HepG2 (cell line): Measurements from ENCODE around the gene ANKRD27. TPM values are rescaled to one million over a fixed set of nuclear protein-coding genes. Genes with fewer than 3 reads are reported as not detected.

ENCODE experiments used
- ATAC-seq: fragments of 200-7000 bp; cut with Tn5 transposase; 3 replicates; pipeline ENCODE4 v1.9.1; 2020; ENCODE audit warnings: mild to moderate bottlenecking, moderate library complexity
- BruUV-seq: library from RNA; stranded (reverse); fragments of 400-500 nt; replicated peaks from 2 replicates; lab custom pipeline; 2021; lab: Mats Ljungman, UMichigan
- CTCF ChIA-PET: fragments of 300-600 bp; formaldehyde crosslinking; extraction: SDS; loops from one replicate; lab custom pipeline; 2021; ENCODE audit warnings: low total read pairs, inconsistent platforms, low intra/inter-chr PET ratio; lab: Yijun Ruan, JAX
- POLR2A ChIA-PET: fragments of 350-600 bp; sonication (Branson Sonifier 250); formaldehyde crosslinking; loops from one replicate; lab custom pipeline; 2020; ENCODE audit warnings: antibody characterized with exemption, inconsistent platforms; lab: Yijun Ruan, JAX
- DNase-seq: peaks from one replicate; pipeline ENCODE4 v3.0.0-alpha.2; 2015; ENCODE audit warnings: low spot score
- FAIRE-seq: peaks from 3 replicates; lab custom pipeline; 2011; peaks lifted over from hg19 to GRCh38; lab: Jason Lieb, UNC
- H2AFZ ChIP-seq: one replicate; pipeline ENCODE4 v1.6.1; 2011; ENCODE audit warnings: low read length, inconsistent platforms
- H3K27ac ChIP-seq: fragments of 300-600 bp; 3 replicates; pipeline ENCODE4 v1.8.0; 2011; ENCODE audit warnings: mixed run types, mild to moderate bottlenecking, mixed read lengths, low read length, inconsistent platforms; ENCODE audit not compliant: insufficient read depth; ENCODE audit errors: extremely low read length
- H3K27me3 ChIP-seq, 2 experiments: fragments of 200-600 bp in 1 of 2; 2 replicates in 1 of 2; 3 replicates in 1 of 2; pipeline versions ENCODE4 v1.6.0 to v1.8.0; 2011; ENCODE audit warnings: low read length in 2 of 2, mild to moderate bottlenecking in 2 of 2, moderate library complexity in 2 of 2, inconsistent platforms in 1 of 2; ENCODE audit not compliant: insufficient read depth in 2 of 2, control insufficient read depth in 1 of 2
- H3K36me3 ChIP-seq, 2 experiments: fragments of 200-600 bp in 1 of 2; replicated peaks in 1 of 2; 2 replicates in 1 of 2; 3 replicates in 1 of 2; pipeline versions ENCODE4 v1.5.1 to v1.8.0; 2011; ENCODE audit warnings: low read length in 2 of 2, inconsistent platforms in 1 of 2; ENCODE audit not compliant: insufficient read depth in 2 of 2, control insufficient read depth in 1 of 2
- H3K4me1 ChIP-seq: 2 replicates; pipeline ENCODE4 v1.5.1; 2012; ENCODE audit warnings: low read length, inconsistent platforms; ENCODE audit not compliant: insufficient read depth
- H3K4me2 ChIP-seq: 2 replicates; pipeline ENCODE4 v1.6.0; 2011; ENCODE audit warnings: low read depth, low read length, inconsistent platforms
- H3K4me3 ChIP-seq, 3 experiments: fragments of 200-600 bp in 1 of 3; sonication (generic), shearing (Covaris generic) in 1 of 3; replicated peaks in 1 of 3; 2 replicates each; pipeline ENCODE4 v1.5.1; 2011 to 2016; ENCODE audit warnings: low read length in 3 of 3, inconsistent platforms in 2 of 3, low read depth in 2 of 3, mild to moderate bottlenecking in 2 of 3, control low read depth in 1 of 3, mixed read lengths in 1 of 3; ENCODE audit not compliant: insufficient read depth in 1 of 3
- H3K79me2 ChIP-seq: one replicate; pipeline ENCODE4 v1.6.1; 2011; ENCODE audit warnings: low read length, inconsistent platforms; ENCODE audit not compliant: insufficient read depth
- H3K9ac ChIP-seq: 2 replicates; pipeline ENCODE4 v1.6.0; 2011; ENCODE audit warnings: mild to moderate bottlenecking, low read depth, low read length, inconsistent platforms; ENCODE audit not compliant: insufficient read depth
- H3K9me3 ChIP-seq: 2 replicates; pipeline ENCODE4 v1.5.1; 2012; ENCODE audit warnings: mild to moderate bottlenecking, low read length
- H4K20me1 ChIP-seq: 2 replicates; pipeline ENCODE4 v1.6.0; 2011; ENCODE audit warnings: inconsistent platforms, mild to moderate bottlenecking, low read length, moderate library complexity; ENCODE audit not compliant: insufficient read depth
- ARNT2 ChIP-seq: sonication (generic); formaldehyde crosslinking; IDR thresholded peaks from 2 replicates; pipeline ENCODE4 v1.8.0; 2022; ENCODE audit warnings: mild to moderate bottlenecking, low read depth, missing genetic modification reagents, moderate library complexity
- ASH2L ChIP-seq: fragments of 300-600, 200-600 bp; sonication (generic); IDR thresholded peaks from 2 replicates; pipeline ENCODE4 v1.7.0; 2017; ENCODE audit warnings: low read depth, mild to moderate bottlenecking, moderate library complexity, mixed read lengths, low read length; ENCODE audit not compliant: insufficient read length
- ETV5 ChIP-seq: IDR thresholded peaks from 2 replicates; pipeline ENCODE4 v1.6.1; 2018; ENCODE audit warnings: missing biosample characterization, missing genetic modification reagents, inconsistent platforms, borderline replicate concordance
- GTF2F1 ChIP-seq: fragments of 150-350 bp; IDR thresholded peaks from 2 replicates; pipeline ENCODE4 v1.6.1; 2014; ENCODE audit warnings: low read length
- MEF2D ChIP-seq: sonication (generic); formaldehyde crosslinking; IDR thresholded peaks from 2 replicates; pipeline ENCODE4 v1.5.1; 2020; ENCODE audit warnings: mild to moderate bottlenecking, missing genetic modification reagents
- NCOA2 ChIP-seq: sonication (generic); formaldehyde crosslinking; IDR thresholded peaks from 2 replicates; pipeline ENCODE4 v1.8.0; 2022; ENCODE audit warnings: inconsistent platforms
- NFIB ChIP-seq: sonication (generic); formaldehyde crosslinking; IDR thresholded peaks from 2 replicates; pipeline ENCODE4 v1.9.0; 2021; ENCODE audit warnings: missing genetic modification reagents, mild to moderate bottlenecking, borderline replicate concordance
- PATZ1 ChIP-seq: sonication (generic); formaldehyde crosslinking; IDR thresholded peaks from 2 replicates; pipeline ENCODE4 v1.4.0; 2020; ENCODE audit warnings: missing genetic modification reagents
- PPARG ChIP-seq: conservative IDR thresholded peaks from 2 replicates; pipeline ENCODE4 v1.6.1; 2016; ENCODE audit warnings: missing biosample characterization, missing genetic modification reagents
- REPIN1 ChIP-seq: sonication (generic); formaldehyde crosslinking; IDR thresholded peaks from 2 replicates; pipeline ENCODE4 v1.8.0; 2022; ENCODE audit warnings: missing genetic modification reagents, low read depth, mild to moderate bottlenecking, borderline replicate concordance
- RNF219 ChIP-seq: sonication (generic); formaldehyde crosslinking; IDR thresholded peaks from 2 replicates; pipeline ENCODE4 v1.5.0; 2020; ENCODE audit warnings: mild to moderate bottlenecking, missing genetic modification reagents
- STAT5B ChIP-seq: sonication (generic); formaldehyde crosslinking; IDR thresholded peaks from 2 replicates; pipeline ENCODE4 v1.4.0; 2020; ENCODE audit warnings: missing genetic modification reagents
- TAF15 ChIP-seq: fragments of 200-400 bp; formaldehyde crosslinking; IDR thresholded peaks from one replicate; pipeline ENCODE4 v1.6.1; 2018; ENCODE audit warnings: mild to moderate bottlenecking, low read depth, low read length; ENCODE audit not compliant: poor library complexity, severe bottlenecking
- ZBTB46 ChIP-seq: sonication (generic); formaldehyde crosslinking; IDR thresholded peaks from 2 replicates; pipeline ENCODE4 v1.4.0; 2020; ENCODE audit warnings: mild to moderate bottlenecking, missing genetic modification reagents, borderline replicate concordance
- ZNF143 ChIP-seq: sonication (generic); formaldehyde crosslinking; IDR thresholded peaks from 2 replicates; pipeline ENCODE4 v1.4.0; 2020; ENCODE audit warnings: missing genetic modification reagents
- ZNF225 ChIP-seq: sonication (generic); formaldehyde crosslinking; IDR thresholded peaks from 2 replicates; pipeline ENCODE4 v1.4.0; 2020; ENCODE audit warnings: mild to moderate bottlenecking, missing genetic modification reagents
- ZNF660 ChIP-seq: sonication (generic); formaldehyde crosslinking; IDR thresholded peaks from 2 replicates; pipeline ENCODE4 v1.5.1; 2020; ENCODE audit warnings: mild to moderate bottlenecking, low read depth, missing genetic modification reagents, borderline replicate concordance
- ZNF724P ChIP-seq: sonication (generic); formaldehyde crosslinking; IDR thresholded peaks from 2 replicates; pipeline ENCODE4 v1.8.0; 2022; ENCODE audit warnings: missing genetic modification reagents, borderline replicate concordance
- ZNF772 ChIP-seq: sonication (generic); formaldehyde crosslinking; IDR thresholded peaks from 2 replicates; pipeline ENCODE4 v1.5.0; 2020; ENCODE audit warnings: mild to moderate bottlenecking, missing genetic modification reagents
- ZNF784 ChIP-seq: sonication (generic); formaldehyde crosslinking; IDR thresholded peaks from 2 replicates; pipeline ENCODE4 v1.5.1; 2020; ENCODE audit warnings: missing genetic modification reagents, mild to moderate bottlenecking, borderline replicate concordance
- WGBS: methylation state at CpG from one replicate; pipeline ENCODE4 v1.1.6; 2017; ENCODE audit warnings: low lambda C conversion rate; 5-methylcytosine and 5-hydroxymethylcytosine counted together
- in situ Hi-C: cut with HindIII; loops from 2 replicates; pipeline ENCODE4 v1.10.0; 2017; ENCODE audit warnings: low pct_unique_long_range_greater_than_20kb; ENCODE audit not compliant: extremely low pct_ligation_motif_present
- intact Hi-C: fragments of 100-400 bp; cut with micrococcal nuclease; formaldehyde crosslinking; loops from one replicate; pipeline ENCODE4 v1.10.0; 2022; ENCODE audit not compliant: unreplicated experiment
- polyA plus RNA-seq, 8 experiments: library from polyadenylated mRNA; depleted of rRNA in 3 of 8; stranded (reverse) in 7 of 8; unstranded in 1 of 8; fragments of >200 nt; fragmentation: Illumina TruSeq in 4 of 8; extraction: Trizol in 4 of 8; gene quantifications; 2 replicates each; pipeline versions ENCODE4 v1.2.1 to v1.2.3, GENCODE V29; 2011 to 2016; ENCODE audit warnings: low read depth in 4 of 8, missing spikeins in 1 of 8, mixed read lengths in 1 of 8; ENCODE audit not compliant: insufficient read depth in 1 of 8
- total RNA-seq, 5 experiments: library from RNA; depleted of rRNA; stranded (reverse); fragments of >200 nt; fragmentation: Illumina TruSeq; extraction: Trizol; gene quantifications; 2 replicates each; pipeline ENCODE4 v1.2.3, GENCODE V29; 2016; ENCODE audit warnings: low read depth in 1 of 5

The ANKRD27 gene
- total and polyA plus RNA-seq, 2 of the 13 experiments (the other 11 are each of a cell fraction or from before 2014, with no cell fraction given): 22.2 to 23.7 TPM

- TF ChIP-seq TAF15 (no peak), ASH2L (no peak), NCOA2 (CRISPR knock-in tag) (no peak), NFIB (CRISPR knock-in tag) (no peak), ZNF724P (CRISPR knock-in tag) (no peak), PATZ1 (CRISPR knock-in tag) (no peak), GTF2F1 (no peak), ZNF660 (CRISPR knock-in tag) (no peak), ZNF784 (no peak), ZBTB46 (no peak), ZNF772 (CRISPR knock-in tag) (no peak), REPIN1 (CRISPR knock-in tag) (no peak), RNF219 (CRISPR knock-in tag) (no peak), ZNF225 (CRISPR knock-in tag) (no peak), PPARG (no peak), ZNF143 (CRISPR knock-in tag) (no peak), ARNT2 (CRISPR knock-in tag) (no peak), STAT5B (CRISPR knock-in tag) (no peak), ETV5 (CRISPR knock-in tag) (no peak), MEF2D (CRISPR knock-in tag) (no peak)
- TF ChIP-seq, all 625 proteins: peak for 0
- H3K79me2 ChIP-seq: no peaks in the 10 kb centered on the region
- POLR2A ChIA-PET: no interaction called here
- CTCF ChIA-PET: no interaction called here
- H2AFZ ChIP-seq: no peak overlapping the region
- no peak overlapping the region for H3K27ac ChIP-seq
- no peaks in the 10 kb centered on the region for H3K4me1 ChIP-seq
- no peaks in the 10 kb centered on the region for H3K27me3 ChIP-seq
- H3K9me3 ChIP-seq: no peaks in the 10 kb centered on the region
- intact Hi-C loops (no loop called here), in situ Hi-C loops (no loop called here)
- H3K36me3 ChIP-seq: peaks cover 16 to 37% of the 10 kb centered on the region in 2 experiments; a peak in 4 of 5 replicates
- FAIRE-seq: no peak
- H3K9ac ChIP-seq: no peak overlapping the region
- H4K20me1 ChIP-seq: no peaks in the 10 kb centered on the region
- H3K4me2 ChIP-seq: no peak overlapping the region
- no peak overlapping the region for H3K4me3 ChIP-seq
- ATAC-seq: no peak
- 89% methylated on average over 7 of the region's 8 CpGs for WGBS
- no peak for DNase-seq
- BruUV-seq: no TSS peak
Observed at GRCh38 chr19:32651729-32652140, 23.2 kb downstream of the ANKRD27 start.
